ENCODE data around the gene TBCB.
A peak's percentile ranks its signal among the peaks of the same experiment; 100 is the strongest.

TBCB gene

DNA sequence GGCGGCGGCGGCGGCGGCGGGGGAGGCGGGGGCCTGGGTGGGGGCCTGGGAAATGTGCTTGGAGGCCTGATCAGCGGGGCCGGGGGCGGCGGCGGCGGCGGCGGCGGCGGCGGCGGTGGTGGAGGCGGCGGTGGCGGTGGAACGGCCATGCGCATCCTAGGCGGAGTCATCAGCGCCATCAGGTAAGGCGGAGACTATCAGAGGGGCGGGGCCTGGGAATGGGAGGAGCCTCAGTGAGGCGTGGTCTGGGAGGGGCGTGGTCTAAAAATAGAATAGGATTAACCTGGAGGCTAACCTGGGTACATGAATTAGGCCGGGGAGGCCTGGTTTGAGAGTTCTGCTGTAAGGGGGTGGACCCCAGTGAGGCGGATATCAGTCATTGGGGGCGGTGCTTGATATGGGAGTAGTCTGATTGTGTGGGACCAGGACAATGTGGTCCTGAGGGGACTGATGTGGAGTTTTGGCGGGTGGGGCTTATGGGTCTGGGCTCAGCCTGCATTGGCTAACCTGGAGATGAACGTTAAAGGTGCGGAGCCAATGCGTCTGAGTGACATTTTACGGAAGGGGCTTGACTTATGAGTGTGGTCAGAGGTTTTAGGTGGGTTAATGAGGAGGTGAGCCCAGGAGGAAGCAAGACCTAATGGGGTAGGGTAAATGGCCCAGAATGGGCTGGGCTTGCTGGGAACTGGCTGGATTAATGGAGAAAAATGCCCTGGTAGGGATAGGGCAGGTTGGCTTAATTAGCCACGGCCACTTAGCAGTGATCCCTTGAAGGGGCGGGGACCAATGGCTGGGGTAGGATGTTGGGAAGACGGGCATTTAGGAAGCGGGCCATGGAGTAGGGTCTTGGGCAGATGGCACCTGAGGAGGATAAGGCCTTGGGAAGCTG, 26.0 kb downstream of the TBCB start:
- Histone ChIP-seq H3K4me2 (ENCODE audit: low read depth, low read length, poor library complexity, severe bottlenecking) (peak overlapping the region; percentile 73), H3K36me3 (ENCODE audit: low read length) (no peaks in the 10 kb centered on the region), H3K9ac (ENCODE audit: low read length) (peak overlapping the region; percentile 91), H3K9me2 (replicated peaks; ENCODE audit: insufficient read depth, low read length) (no peaks in the 10 kb centered on the region), H3K4me3 (ENCODE audit: insufficient read depth, low read length, poor library complexity, severe bottlenecking) (peak overlapping the region; percentile 93), H3K79me2 (ENCODE audit: insufficient read depth, low read length) (peaks cover 13% of the 10 kb centered on the region; the same call in 1 of the 2 replicates), H3K27me3 (ENCODE audit: low read length) (no peaks in the 10 kb centered on the region), H3K27ac (ENCODE audit: low read depth, low read length) (peak overlapping the region; percentile 68; the same call in 1 of the 2 replicates), H4K20me1 (ENCODE audit: low read depth, low read length) (no peaks in the 10 kb centered on the region), H3F3A (ENCODE audit: insufficient read depth) (peaks cover 7% of the 10 kb centered on the region; the same call in 1 of the 2 replicates), H2AFZ (ENCODE audit: low read depth, low read length, severe bottlenecking) (no peak overlapping the region), H3K9me3 (ENCODE audit: insufficient read depth, low read length) (no peaks in the 10 kb centered on the region)
- TF ChIP-seq, protein P1, sequence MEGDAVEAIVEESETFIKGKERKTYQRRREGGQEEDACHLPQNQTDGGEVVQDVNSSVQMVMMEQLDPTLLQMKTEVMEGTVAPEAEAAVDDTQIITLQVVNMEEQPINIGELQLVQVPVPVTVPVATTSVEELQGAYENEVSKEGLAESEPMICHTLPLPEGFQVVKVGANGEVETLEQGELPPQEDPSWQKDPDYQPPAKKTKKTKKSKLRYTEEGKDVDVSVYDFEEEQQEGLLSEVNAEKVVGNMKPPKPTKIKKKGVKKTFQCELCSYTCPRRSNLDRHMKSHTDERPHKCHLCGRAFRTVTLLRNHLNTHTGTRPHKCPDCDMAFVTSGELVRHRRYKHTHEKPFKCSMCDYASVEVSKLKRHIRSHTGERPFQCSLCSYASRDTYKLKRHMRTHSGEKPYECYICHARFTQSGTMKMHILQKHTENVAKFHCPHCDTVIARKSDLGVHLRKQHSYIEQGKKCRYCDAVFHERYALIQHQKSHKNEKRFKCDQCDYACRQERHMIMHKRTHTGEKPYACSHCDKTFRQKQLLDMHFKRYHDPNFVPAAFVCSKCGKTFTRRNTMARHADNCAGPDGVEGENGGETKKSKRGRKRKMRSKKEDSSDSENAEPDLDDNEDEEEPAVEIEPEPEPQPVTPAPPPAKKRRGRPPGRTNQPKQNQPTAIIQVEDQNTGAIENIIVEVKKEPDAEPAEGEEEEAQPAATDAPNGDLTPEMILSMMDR (IDR thresholded peaks at IDR 0.05; ENCODE audit: insufficient read depth, low read length, poor library complexity, severe bottlenecking) = no peak
- no peak for TF ChIP-seq EZH2phosphoT487 (conservative IDR thresholded peaks at IDR 0.05; ENCODE audit: low read length)

DNA sequence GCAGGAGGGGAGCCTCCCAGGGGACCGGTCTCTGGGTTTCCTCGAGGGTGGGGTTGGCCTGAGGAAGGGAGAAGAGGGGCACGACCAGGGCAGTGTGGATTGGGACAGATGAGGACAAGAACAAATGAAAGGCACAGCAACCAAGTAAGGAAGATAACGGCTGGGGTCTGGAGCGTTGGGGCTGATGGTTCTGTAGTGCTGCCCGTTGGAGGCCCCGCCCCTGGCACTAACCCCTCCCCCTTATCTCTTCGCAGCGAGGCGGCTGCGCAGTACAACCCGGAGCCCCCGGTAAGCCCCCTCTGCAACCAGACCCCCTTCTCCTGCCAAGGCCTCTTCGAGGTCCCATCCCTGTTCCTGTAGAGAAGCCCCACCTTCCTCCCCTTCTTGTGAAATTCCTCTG, 26.8 kb downstream of the TBCB start:
- no peak overlapping the region for H3K9ac ChIP-seq (ENCODE audit: low read length)
- H3K9me2 ChIP-seq (replicated peaks; ENCODE audit: insufficient read depth, low read length) = no peaks in the 10 kb centered on the region
- TF ChIP-seq, protein P1 (IDR thresholded peaks at IDR 0.05; ENCODE audit: insufficient read depth, low read length, poor library complexity, severe bottlenecking) = no peak
- TF ChIP-seq EZH2phosphoT487 (conservative IDR thresholded peaks at IDR 0.05; ENCODE audit: low read length) = no peak
- no peak overlapping the region for H3K27ac ChIP-seq (ENCODE audit: low read depth, low read length)
- no peak overlapping the region for H2AFZ ChIP-seq (ENCODE audit: low read depth, low read length, severe bottlenecking)
- H3K27me3 ChIP-seq (ENCODE audit: low read length) = no peaks in the 10 kb centered on the region
- H3K79me2 ChIP-seq (ENCODE audit: insufficient read depth, low read length) = peaks cover 13% of the 10 kb centered on the region; the same call in 1 of the 2 replicates
- peaks cover 2% of the 10 kb centered on the region; the same call in 1 of the 2 replicates for H3F3A ChIP-seq (ENCODE audit: insufficient read depth)
- H4K20me1 ChIP-seq (ENCODE audit: low read depth, low read length) = no peaks in the 10 kb centered on the region
- no peaks in the 10 kb centered on the region for H3K36me3 ChIP-seq (ENCODE audit: low read length)
- H3K4me3 ChIP-seq (ENCODE audit: insufficient read depth, low read length, poor library complexity, severe bottlenecking) = no peak overlapping the region
- no peaks in the 10 kb centered on the region for H3K9me3 ChIP-seq (ENCODE audit: insufficient read depth, low read length)
- H3K4me2 ChIP-seq (ENCODE audit: low read depth, low read length, poor library complexity, severe bottlenecking) = no peak overlapping the region

DNA sequence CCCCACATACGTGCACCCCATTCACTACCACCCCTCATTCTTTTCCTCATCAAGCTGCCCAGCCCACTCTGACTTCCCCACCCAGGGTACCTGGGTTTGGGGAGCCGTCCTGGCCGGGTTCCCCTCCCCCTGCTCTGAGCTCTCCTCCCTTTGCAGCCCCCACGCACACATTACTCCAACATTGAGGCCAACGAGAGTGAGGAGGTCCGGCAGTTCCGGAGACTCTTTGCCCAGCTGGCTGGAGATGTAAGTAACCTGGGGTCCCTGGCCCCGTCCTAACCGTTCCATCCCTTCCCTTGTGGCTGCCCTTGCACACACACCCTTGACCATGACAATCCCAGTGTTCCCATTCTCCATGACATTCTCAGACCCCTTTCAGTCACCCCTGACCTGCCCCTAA, 27.2 kb downstream of the TBCB start:
- H3K9ac ChIP-seq (ENCODE audit: low read length) = no peak overlapping the region
- no peak overlapping the region for H3K4me3 ChIP-seq (ENCODE audit: insufficient read depth, low read length, poor library complexity, severe bottlenecking)
- H3K27ac ChIP-seq (ENCODE audit: low read depth, low read length) = no peak overlapping the region
- H3F3A ChIP-seq (ENCODE audit: insufficient read depth) = no peaks in the 10 kb centered on the region; the same call in 1 of the 2 replicates
- H3K36me3 ChIP-seq (ENCODE audit: low read length) = no peaks in the 10 kb centered on the region
- no peaks in the 10 kb centered on the region for H3K9me2 ChIP-seq (replicated peaks; ENCODE audit: insufficient read depth, low read length)
- no peak overlapping the region for H3K4me2 ChIP-seq (ENCODE audit: low read depth, low read length, poor library complexity, severe bottlenecking)
- H4K20me1 ChIP-seq (ENCODE audit: low read depth, low read length) = no peaks in the 10 kb centered on the region
- H3K79me2 ChIP-seq (ENCODE audit: insufficient read depth, low read length) = peaks cover 13% of the 10 kb centered on the region; the same call in 1 of the 2 replicates
- no peaks in the 10 kb centered on the region for H3K27me3 ChIP-seq (ENCODE audit: low read length)
- TF ChIP-seq, protein P1 (IDR thresholded peaks at IDR 0.05; ENCODE audit: insufficient read depth, low read length, poor library complexity, severe bottlenecking) = no peak
- TF ChIP-seq EZH2phosphoT487 (conservative IDR thresholded peaks at IDR 0.05; ENCODE audit: low read length) = no peak
- no peaks in the 10 kb centered on the region for H3K9me3 ChIP-seq (ENCODE audit: insufficient read depth, low read length)
- H2AFZ ChIP-seq (ENCODE audit: low read depth, low read length, severe bottlenecking) = no peak overlapping the region

Measured in SU-DHL-6 (cell line).